ENCODE results near the gene RAB3A.

GRCh38 chr19:18147396-18147795 is 56.4 kb downstream of the RAB3A start:
- no peak for TF ChIP-seq CTCF (IDR thresholded peaks at IDR 0.05)
- no peak for TF ChIP-seq POLR2A (IDR thresholded peaks at IDR 0.05)
